Naive thymus-derived CD4-positive, alpha-beta T cell (primary cell): ENCODE results near the gene TRIM25. TPM values are rescaled to one million over a fixed set of nuclear protein-coding genes. Genes with fewer than 3 reads are reported as not detected.

Experiments used
- ATAC-seq: fragments of 150-1000 bp; cut with Tn5 transposase; 2 replicates; pipeline ENCODE4 v1.10.0; 2021; ENCODE audit warnings: mild to moderate bottlenecking, moderate library complexity
- CTCF ChIA-PET: fragments of 350-600 bp; sonication (Branson Sonifier 250); formaldehyde crosslinking; loops from one replicate; lab custom pipeline; 2021; ENCODE audit warnings: antibody characterized with exemption; lab: Charles Lee
- POLR2A ChIA-PET: fragments of 350-600 bp; sonication (Branson Sonifier 250); formaldehyde crosslinking; loops from one replicate; lab custom pipeline; 2021; ENCODE audit warnings: antibody characterized with exemption, inconsistent platforms; lab: Charles Lee
- DNase-seq, 9 donors: peaks; one replicate each; pipeline versions ENCODE4 v3.0.0 to v3.0.0-alpha.2; 2020 to 2022; ENCODE audit warnings: mixed read lengths in 1 of 9
- H3K27ac ChIP-seq: one replicate; pipeline ENCODE4 v1.7.0; 2013; ENCODE audit warnings: mild to moderate bottlenecking, low read depth, low read length, moderate library complexity
- H3K27me3 ChIP-seq, 2 donors: one replicate each; pipeline ENCODE4 v1.7.0; 2013; ENCODE audit warnings: low read length in 2 of 2, mild to moderate bottlenecking in 2 of 2, moderate library complexity in 2 of 2; ENCODE audit not compliant: control insufficient read depth in 2 of 2, insufficient read depth in 2 of 2
- H3K36me3 ChIP-seq, 3 experiments: 1 replicate in 2 of 3; 2 replicates in 1 of 3; pipeline ENCODE4 v1.7.0; 2013; ENCODE audit warnings: low read length in 3 of 3, mild to moderate bottlenecking in 3 of 3, moderate library complexity in 1 of 3; ENCODE audit not compliant: insufficient read depth in 3 of 3, control insufficient read depth in 2 of 3
- H3K4me1 ChIP-seq, 2 donors: one replicate each; pipeline ENCODE4 v1.7.0; 2013; ENCODE audit warnings: low read length in 2 of 2, mild to moderate bottlenecking in 2 of 2, moderate library complexity in 1 of 2; ENCODE audit not compliant: control insufficient read depth in 2 of 2, insufficient read depth in 2 of 2
- H3K4me3 ChIP-seq: 2 replicates; pipeline ENCODE4 v1.7.0; 2013; ENCODE audit warnings: mild to moderate bottlenecking, low read length
- H3K9me3 ChIP-seq, 3 experiments: 1 replicate in 2 of 3; 2 replicates in 1 of 3; pipeline ENCODE4 v1.7.0; 2013; ENCODE audit warnings: low read length in 3 of 3; ENCODE audit not compliant: control insufficient read depth in 2 of 3
- H3K27ac Mint-ChIP-seq, 9 donors: one replicate each; pipeline ENCODE4 v1.8.0; 2020 to 2022; ENCODE audit warnings: mixed read lengths in 9 of 9, mild to moderate bottlenecking in 8 of 9, moderate library complexity in 5 of 9, inconsistent platforms in 2 of 9
- H3K27me3 Mint-ChIP-seq, 5 donors: one replicate each; pipeline ENCODE4 v1.8.0; 2021 to 2022; ENCODE audit warnings: mixed read lengths in 5 of 5, mild to moderate bottlenecking in 1 of 5
- H3K36me3 Mint-ChIP-seq, 5 donors: one replicate each; pipeline ENCODE4 v1.8.0; 2020 to 2022; ENCODE audit warnings: mixed read lengths in 5 of 5, mild to moderate bottlenecking in 3 of 5, inconsistent platforms in 1 of 5
- H3K4me1 Mint-ChIP-seq, 7 donors: one replicate each; pipeline ENCODE4 v1.8.0; 2020 to 2022; ENCODE audit warnings: mixed read lengths in 7 of 7, mild to moderate bottlenecking in 3 of 7, inconsistent platforms in 1 of 7
- H3K4me3 Mint-ChIP-seq, 10 donors: one replicate each; pipeline ENCODE4 v1.8.0; 2020 to 2022; ENCODE audit warnings: mild to moderate bottlenecking in 10 of 10, mixed read lengths in 10 of 10, moderate library complexity in 6 of 10, inconsistent platforms in 2 of 10
- H3K9me3 Mint-ChIP-seq, 11 donors: one replicate each; pipeline ENCODE4 v1.8.0; 2020 to 2022; ENCODE audit warnings: mixed read lengths in 11 of 11, mild to moderate bottlenecking in 4 of 11, inconsistent platforms in 1 of 11, moderate library complexity in 1 of 11
- intact Hi-C, 2 donors: fragments of 100-400 bp; cut with micrococcal nuclease; formaldehyde crosslinking; loops; one replicate each; pipeline ENCODE4 v1.15.1; 2023
- polyA plus RNA-seq, 2 donors: library from polyadenylated mRNA; unstranded; fragments of 300-500 nt; fragmentation: Illumina TruSeq; gene quantifications; one replicate each; pipeline ENCODE4 v1.2.3, GENCODE V29; 2021
- total RNA-seq, 6 experiments: library from RNA in 5 of 6; stranded (reverse) in 5 of 6; gene quantifications; 1 replicate in 5 of 6; 2 replicates in 1 of 6; pipeline ENCODE4 v1.2.3 and lab custom pipeline; 2021 to 2026

The TRIM25 gene
- total and polyA plus RNA-seq, 7 experiments from 2014 or later: 4.8 to 133 (median 58.9) TPM

GRCh38 chr17:56894859-56895455 lies 18.9 kb downstream of the TRIM25 start:
- intact Hi-C loops: no loop called here
- H3K27ac ChIP-seq: no peak overlapping the region
- peaks cover 0 to 28% (median 0%) of the 10 kb centered on the region in 7 donors for H3K4me1 Mint-ChIP-seq
- ChIA-PET POLR2A (interaction anchor here (0.8 kb wide), 1 partner anchor 19 kb away, joined by 3 read pairs; the partner anchor contains the start of gene TRIM25), CTCF (interaction anchor here (1.1 to 3.0 kb wide), 3 partner anchors 42 to 46 kb away, joined by 3 to 10 read pairs (median 5); no protein-coding TSS in a partner anchor)
- H3K36me3 Mint-ChIP-seq: peaks cover 28 to 68% (median 55%) of the 10 kb centered on the region in 5 donors
- H3K4me3 Mint-ChIP-seq: no peak overlapping the region
- DNase-seq (no peak), ATAC-seq (no peak)
- no peaks in the 10 kb centered on the region for H3K4me1 ChIP-seq
- H3K4me3 ChIP-seq: no peak overlapping the region
- no peaks in the 10 kb centered on the region for H3K27me3 Mint-ChIP-seq
- H3K9me3 ChIP-seq: no peaks in the 10 kb centered on the region
- no peaks in the 10 kb centered on the region for H3K27me3 ChIP-seq
- H3K36me3 ChIP-seq: peaks cover 21 to 97% (median 23%) of the 10 kb centered on the region in 3 experiments
- no peaks in the 10 kb centered on the region for H3K9me3 Mint-ChIP-seq
- peak overlapping the region in 2 of 9 donors; percentile 40 to 47 for H3K27ac Mint-ChIP-seq

DNA sequence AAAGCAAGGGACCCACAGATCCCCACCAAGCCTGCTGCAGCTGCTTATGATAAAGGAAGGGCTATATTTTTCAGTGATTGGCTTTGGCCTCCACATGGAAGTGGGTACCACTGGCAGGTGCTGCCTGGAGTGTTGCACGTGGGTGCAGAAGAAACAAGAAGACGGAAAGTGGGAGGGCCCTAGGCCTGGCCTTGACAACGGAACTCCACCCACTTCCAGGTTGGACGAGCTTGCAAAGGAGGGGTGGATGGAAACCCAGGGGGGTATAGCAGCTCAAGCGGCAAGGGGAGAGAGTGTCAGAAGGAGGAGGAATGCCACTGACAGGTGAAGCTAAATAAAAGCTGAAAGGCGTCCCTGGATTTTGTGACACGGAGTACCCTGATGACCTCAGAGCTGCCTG lies 20.3 kb downstream of the TRIM25 start:
- H3K36me3 Mint-ChIP-seq: peaks cover 24 to 73% (median 63%) of the 10 kb centered on the region in 5 donors

DNA sequence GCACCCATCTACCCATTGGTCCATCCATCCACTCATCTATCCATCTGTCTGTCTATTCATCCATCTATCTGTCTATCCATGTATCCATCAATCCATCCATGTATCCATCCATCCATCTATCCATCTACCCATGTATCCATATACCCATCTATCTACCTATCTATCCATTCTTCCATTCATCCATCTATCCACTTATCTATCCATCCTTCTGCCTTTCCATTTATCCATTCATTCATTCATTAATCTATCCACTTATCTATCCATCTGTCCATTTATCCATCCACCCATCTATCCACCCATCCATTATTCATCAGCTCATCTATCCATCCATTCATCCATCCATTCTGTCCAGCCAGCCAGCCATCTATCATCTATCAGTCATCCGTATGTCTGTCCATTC lies 21.5 kb downstream of the TRIM25 start:
- H3K9me3 Mint-ChIP-seq: peaks cover 0 to 16% (median 4%) of the 10 kb centered on the region in 11 donors
- peaks cover 0 to 15% (median 3%) of the 10 kb centered on the region in 3 experiments for H3K9me3 ChIP-seq
- ChIA-PET CTCF (interaction anchor here (0.6 to 3.0 kb wide), 3 partner anchors 9 to 47 kb away, joined by 3 to 10 read pairs (median 3); no protein-coding TSS in a partner anchor), POLR2A (no interaction called here)
- ATAC-seq (no peak), DNase-seq (no peak)
- H3K4me3 ChIP-seq: no peak overlapping the region
- no peak overlapping the region for H3K4me3 Mint-ChIP-seq
- H3K27ac Mint-ChIP-seq: peak overlapping the region in 1 of 9 donors; percentile 43
- H3K27me3 Mint-ChIP-seq: no peaks in the 10 kb centered on the region
- no peak overlapping the region for H3K27ac ChIP-seq
- H3K27me3 ChIP-seq: no peaks in the 10 kb centered on the region
- peaks cover 0 to 14% (median 0%) of the 10 kb centered on the region in 7 donors for H3K4me1 Mint-ChIP-seq
- H3K36me3 Mint-ChIP-seq: peaks cover 28 to 76% (median 64%) of the 10 kb centered on the region in 5 donors
- no peaks in the 10 kb centered on the region for H3K4me1 ChIP-seq
- intact Hi-C loops: no loop called here
- H3K36me3 ChIP-seq: peaks cover 12 to 88% (median 21%) of the 10 kb centered on the region in 3 experiments

More for the DNA sequence above, 20.3 kb downstream of the TRIM25 start:
- DNase-seq (no peak), ATAC-seq (no peak)
- H3K27me3 Mint-ChIP-seq: no peaks in the 10 kb centered on the region
- peaks cover 0 to 3% (median 0%) of the 10 kb centered on the region in 3 experiments for H3K9me3 ChIP-seq
- intact Hi-C loops: no loop called here
- no peak overlapping the region for H3K4me3 ChIP-seq
- no peak overlapping the region for H3K4me3 Mint-ChIP-seq
- no peaks in the 10 kb centered on the region for H3K4me1 ChIP-seq
- POLR2A ChIA-PET: no interaction called here
- no peaks in the 10 kb centered on the region for H3K27me3 ChIP-seq
- CTCF ChIA-PET: interaction anchor here (0.6 to 3.0 kb wide), 3 partner anchors 43 to 54 kb away, joined by 4 to 10 read pairs (median 5); no protein-coding TSS in a partner anchor
- H3K27ac ChIP-seq: no peak overlapping the region
- peaks cover 0 to 5% (median under 1%) of the 10 kb centered on the region in 11 donors for H3K9me3 Mint-ChIP-seq
- peaks cover 0 to 21% (median 0%) of the 10 kb centered on the region in 7 donors for H3K4me1 Mint-ChIP-seq
- H3K27ac Mint-ChIP-seq: peak overlapping the region in 2 of 9 donors; percentile 12 to 32
- H3K36me3 ChIP-seq: peaks cover 13 to 93% (median 21%) of the 10 kb centered on the region in 3 experiments

DNA sequence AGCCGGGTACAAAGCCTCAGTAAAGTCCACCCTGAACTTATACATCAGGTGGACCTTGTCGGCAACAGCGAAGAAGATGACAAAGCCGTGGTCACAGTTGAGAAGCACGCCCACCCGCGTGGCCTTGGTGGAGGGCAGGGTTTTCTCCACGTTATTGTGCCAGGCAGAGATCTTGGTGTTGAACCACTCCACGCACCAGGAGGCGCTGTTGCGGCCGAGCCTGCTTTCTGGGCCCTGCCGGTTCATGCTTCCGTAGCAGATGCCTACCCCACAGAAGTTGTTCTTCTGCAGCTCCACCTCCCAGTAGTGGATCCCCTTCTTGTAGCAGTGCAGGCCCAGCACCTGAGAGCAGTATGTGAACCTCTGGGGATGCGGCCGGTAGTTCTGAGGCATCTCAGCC lies 22.1 kb downstream of the TRIM25 start:
- Histone ChIP-seq H3K27ac (no peak overlapping the region), H3K27me3 (no peaks in the 10 kb centered on the region), H3K4me1 (no peaks in the 10 kb centered on the region), H3K4me3 (no peak overlapping the region), H3K36me3 (peaks cover 12 to 85% (median 21%) of the 10 kb centered on the region in 3 experiments), H3K9me3 (peaks cover 0 to 15% (median 3%) of the 10 kb centered on the region in 3 experiments)
- ATAC-seq (peak; percentile 74), DNase-seq (peak; percentile 16 to 61 (median 47))
- no peak overlapping the region for H3K4me3 Mint-ChIP-seq
- ChIA-PET CTCF (interaction anchor here (0.6 to 1.3 kb wide), 2 partner anchors 9 to 48 kb away, joined by 3 read pairs; no protein-coding TSS in a partner anchor), POLR2A (no interaction called here)
- peaks cover 0 to 12% (median 0%) of the 10 kb centered on the region in 7 donors for H3K4me1 Mint-ChIP-seq
- peaks cover 0 to 20% (median 6%) of the 10 kb centered on the region in 11 donors for H3K9me3 Mint-ChIP-seq
- no peak overlapping the region for H3K27ac Mint-ChIP-seq
- H3K27me3 Mint-ChIP-seq: no peaks in the 10 kb centered on the region
- H3K36me3 Mint-ChIP-seq: peaks cover 31 to 80% (median 65%) of the 10 kb centered on the region in 5 donors
- intact Hi-C loops: loop anchor here (1.0 to 2.0 kb wide), 4 partner anchors 22 to 70 kb away; partner anchors contain the start of gene COIL (in 1 of the 2)

GRCh38 chr17:56890906-56891674 lies 22.8 kb downstream of the TRIM25 start:
- ChIA-PET CTCF (interaction anchor here (1.3 kb wide), 1 partner anchor 48 kb away, joined by 3 read pairs; no protein-coding TSS in a partner anchor), POLR2A (no interaction called here)
- Mint-ChIP-seq H3K9me3 (peaks cover 0 to 20% (median 6%) of the 10 kb centered on the region in 11 donors), H3K27ac (no peak overlapping the region), H3K4me3 (no peak overlapping the region), H3K36me3 (peaks cover 31 to 80% (median 70%) of the 10 kb centered on the region in 5 donors), H3K27me3 (no peaks in the 10 kb centered on the region), H3K4me1 (peaks cover 0 to 12% (median 0%) of the 10 kb centered on the region in 7 donors)
- DNase-seq (no peak), ATAC-seq (no peak)
- H3K9me3 ChIP-seq: peaks cover 0 to 15% (median 3%) of the 10 kb centered on the region in 3 experiments
- intact Hi-C loops: loop anchor here (1.0 to 2.0 kb wide), 4 partner anchors 22 to 70 kb away; partner anchors contain the start of gene COIL (in 1 of the 2)
- H3K27me3 ChIP-seq: no peaks in the 10 kb centered on the region
- peaks cover 9 to 79% (median 21%) of the 10 kb centered on the region in 3 experiments for H3K36me3 ChIP-seq
- no peak overlapping the region for H3K27ac ChIP-seq
- no peak overlapping the region for H3K4me3 ChIP-seq
- H3K4me1 ChIP-seq: no peaks in the 10 kb centered on the region

DNA sequence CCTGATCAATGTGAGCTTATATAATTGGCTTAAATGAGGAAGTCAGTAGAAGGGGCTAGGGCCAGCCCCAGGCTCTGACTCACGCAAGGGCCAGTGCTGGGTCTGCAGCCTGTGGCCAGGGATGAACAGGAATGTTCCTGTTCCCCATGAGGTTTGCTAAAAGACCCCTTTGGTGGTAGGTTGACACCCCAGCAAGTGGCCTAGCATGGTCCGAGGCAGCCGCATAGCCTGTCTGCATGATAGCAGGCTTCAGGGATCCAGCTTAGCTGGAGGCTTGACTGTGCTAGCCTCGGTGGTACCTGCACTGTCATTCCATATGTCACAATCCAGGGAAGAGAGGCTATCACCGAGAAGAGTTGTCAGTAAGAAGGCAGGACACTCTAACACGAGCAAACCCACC lies 23.5 kb downstream of the TRIM25 start:
- intact Hi-C loops: loop anchor here in 1 of 2 donors (2.0 kb wide), 1 partner anchor 50 kb away; no protein-coding TSS in a partner anchor
- Histone ChIP-seq H3K4me1 (no peaks in the 10 kb centered on the region), H3K36me3 (peaks cover 2 to 72% (median 17%) of the 10 kb centered on the region in 3 experiments), H3K27me3 (no peaks in the 10 kb centered on the region), H3K9me3 (peaks cover 0 to 15% (median 3%) of the 10 kb centered on the region in 3 experiments), H3K4me3 (no peak overlapping the region), H3K27ac (no peak overlapping the region)
- ChIA-PET CTCF (interaction anchor here (0.8 to 1.0 kb wide), 2 partner anchors 9 to 49 kb away, joined by 3 to 5 read pairs; no protein-coding TSS in a partner anchor), POLR2A (no interaction called here)
- Mint-ChIP-seq H3K4me3 (no peak overlapping the region), H3K27ac (peak overlapping the region in 1 of 9 donors; percentile 20), H3K36me3 (peaks cover 30 to 75% (median 65%) of the 10 kb centered on the region in 5 donors), H3K4me1 (peaks cover 0 to 13% (median 0%) of the 10 kb centered on the region in 7 donors), H3K9me3 (peaks cover 0 to 20% (median 6%) of the 10 kb centered on the region in 11 donors), H3K27me3 (no peaks in the 10 kb centered on the region)
- ATAC-seq (no peak), DNase-seq (no peak)
